Measurements from ENCODE around the gene SKI.

SKI gene

DNA sequence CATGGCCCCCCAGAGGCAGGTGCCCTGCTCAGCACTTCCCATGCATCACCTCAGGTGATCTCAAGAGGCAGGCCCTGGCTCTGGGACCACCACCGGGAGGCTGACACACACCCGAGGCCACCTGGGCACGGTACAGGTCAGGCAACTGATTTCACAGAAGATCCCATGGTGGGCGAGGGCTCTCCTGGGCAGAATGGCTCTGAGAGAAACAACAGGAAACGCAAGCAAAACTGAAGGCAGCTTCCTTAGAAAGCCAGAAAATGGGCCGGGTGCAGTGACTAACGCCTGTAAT lies 11.4 kb upstream of the SKI start:
- Histone ChIP-seq H3K27me3 (ENCODE audit: insufficient read depth, insufficient read length) (peaks cover 3% of the 10 kb centered on the region), H3K36me3 (ENCODE audit: insufficient read depth, insufficient read length, low read length) (no peaks in the 10 kb centered on the region), H3K9ac (ENCODE audit: insufficient read length, low read depth) (no peak overlapping the region), H3K4me1 (ENCODE audit: insufficient read depth, insufficient read length) (peaks cover 15% of the 10 kb centered on the region), H3K4me3 (ENCODE audit: insufficient read length, low read depth) (no peak overlapping the region), H3K9me3 (ENCODE audit: insufficient read depth, low read length) (no peaks in the 10 kb centered on the region)
- TF ChIP-seq SUZ12 (IDR thresholded peaks at IDR 0.05; ENCODE audit: extremely low read depth, insufficient read depth, insufficient read length) (no peak), ZNF274 (IDR thresholded peaks at IDR 0.05; ENCODE audit: low read depth, low read length) (no peak), YY1 (IDR thresholded peaks at IDR 0.05; ENCODE audit: insufficient read depth, insufficient read length) (no peak)
- DNase-seq (ENCODE audit: low read depth, low spot score): no peak

DNA sequence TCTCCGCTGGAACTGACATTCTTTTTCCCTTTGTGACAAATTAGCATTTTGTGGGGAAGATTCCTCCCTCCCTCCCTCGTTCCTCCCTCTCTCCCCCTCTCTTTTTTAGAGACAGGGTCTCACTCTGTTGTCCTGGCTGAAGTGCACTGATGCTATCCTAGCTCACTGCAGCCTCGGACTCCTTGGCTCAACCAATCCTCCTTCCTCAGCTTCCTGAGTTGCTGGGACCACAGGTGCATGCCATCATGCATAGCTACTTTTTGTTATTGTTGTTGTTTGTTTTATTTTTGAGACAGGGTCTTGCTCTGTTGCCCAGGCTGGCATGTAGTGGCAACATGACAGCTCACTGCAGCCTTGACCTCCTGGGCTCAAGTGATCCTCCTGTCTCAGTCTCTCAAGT lies 6.8 kb upstream of the SKI start:
- Histone ChIP-seq H3K27me3 (ENCODE audit: insufficient read depth, insufficient read length) (peaks cover 5% of the 10 kb centered on the region), H3K9ac (ENCODE audit: insufficient read length, low read depth) (no peak overlapping the region), H3K9me3 (ENCODE audit: insufficient read depth, low read length) (no peaks in the 10 kb centered on the region), H3K4me1 (ENCODE audit: insufficient read depth, insufficient read length) (peaks cover under 1% of the 10 kb centered on the region), H3K36me3 (ENCODE audit: insufficient read depth, insufficient read length, low read length) (no peaks in the 10 kb centered on the region), H3K4me3 (ENCODE audit: insufficient read length, low read depth) (no peak overlapping the region)
- DNase-seq (ENCODE audit: low read depth, low spot score): no peak
- TF ChIP-seq ZNF274 (IDR thresholded peaks at IDR 0.05; ENCODE audit: low read depth, low read length) (no peak), SUZ12 (IDR thresholded peaks at IDR 0.05; ENCODE audit: extremely low read depth, insufficient read depth, insufficient read length) (no peak), YY1 (IDR thresholded peaks at IDR 0.05; ENCODE audit: insufficient read depth, insufficient read length) (no peak)

DNA sequence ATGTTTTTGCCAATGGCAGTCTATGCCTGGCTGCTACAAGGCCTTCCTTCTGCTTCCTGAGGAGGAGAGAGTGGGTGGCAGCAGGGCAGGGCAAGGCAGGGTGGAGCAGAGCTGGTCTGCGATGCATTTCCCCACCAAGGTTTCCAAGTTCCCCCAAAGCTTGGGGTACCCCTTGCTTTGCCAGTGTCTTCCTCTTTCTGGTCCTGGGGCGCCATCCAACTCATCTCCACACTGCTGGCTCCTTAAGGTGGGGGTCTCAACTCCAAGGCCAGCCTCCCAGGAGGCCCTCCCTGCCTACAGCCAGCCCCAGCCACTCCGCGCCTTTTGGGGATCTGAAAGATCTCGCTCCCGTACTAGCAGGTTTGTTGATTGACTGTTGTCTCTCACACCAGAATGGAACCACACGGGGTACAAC lies 3.9 kb upstream of the SKI start:
- Histone ChIP-seq H3K9ac (ENCODE audit: insufficient read length, low read depth) (peak overlapping the region; percentile 32), H3K9me3 (ENCODE audit: insufficient read depth, low read length) (no peaks in the 10 kb centered on the region), H3K4me3 (ENCODE audit: insufficient read length, low read depth) (no peak overlapping the region), H3K4me1 (ENCODE audit: insufficient read depth, insufficient read length) (peaks cover 5% of the 10 kb centered on the region), H3K27me3 (ENCODE audit: insufficient read depth, insufficient read length) (peaks cover 8% of the 10 kb centered on the region), H3K36me3 (ENCODE audit: insufficient read depth, insufficient read length, low read length) (peaks cover 4% of the 10 kb centered on the region)
- TF ChIP-seq ZNF274 (IDR thresholded peaks at IDR 0.05; ENCODE audit: low read depth, low read length) (no peak), YY1 (IDR thresholded peaks at IDR 0.05; ENCODE audit: insufficient read depth, insufficient read length) (no peak), SUZ12 (IDR thresholded peaks at IDR 0.05; ENCODE audit: extremely low read depth, insufficient read depth, insufficient read length) (no peak)
- DNase-seq (ENCODE audit: low read depth, low spot score): no peak

DNA sequence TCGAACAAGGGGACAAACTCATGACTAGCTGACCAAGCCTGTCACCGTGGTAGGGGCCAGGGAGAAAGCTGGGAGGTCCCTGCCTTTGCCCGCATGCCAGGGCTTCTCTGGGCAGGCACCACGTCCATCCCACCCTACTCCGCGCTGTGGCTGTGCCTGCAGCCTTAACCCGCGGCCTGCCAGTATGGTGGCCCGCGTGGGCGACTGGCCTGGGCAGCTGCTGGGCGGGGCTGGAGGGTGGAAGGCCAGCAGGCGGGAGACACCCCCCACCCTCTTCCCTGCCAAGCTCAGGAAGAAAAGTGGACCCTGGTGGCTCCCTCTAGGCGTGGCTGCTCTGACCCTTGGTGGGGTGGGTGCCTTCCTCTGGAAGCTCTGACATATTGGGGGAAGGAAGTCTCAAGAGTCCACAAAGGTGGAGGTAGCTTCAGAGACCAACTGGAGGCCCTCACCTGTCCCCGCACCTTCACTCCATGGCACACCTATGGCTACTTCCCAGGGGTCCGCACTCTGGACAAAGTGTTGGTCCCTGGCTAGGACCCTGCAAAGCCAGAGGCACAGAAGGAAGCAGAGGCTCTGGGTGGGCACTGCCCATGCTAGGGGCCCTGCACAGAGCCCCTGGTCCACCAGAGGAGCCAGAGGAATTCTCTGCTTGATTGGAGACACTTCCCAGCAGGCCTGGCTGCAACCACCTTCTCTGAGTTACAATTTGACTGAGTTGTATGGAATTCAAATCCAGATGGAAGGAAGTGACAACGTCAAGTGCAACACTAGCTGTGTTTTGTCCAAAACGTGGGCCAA lies 3.3 kb upstream of the SKI start:
- Histone ChIP-seq H3K4me3 (ENCODE audit: insufficient read length, low read depth) (no peak overlapping the region), H3K4me1 (ENCODE audit: insufficient read depth, insufficient read length) (peaks cover 5% of the 10 kb centered on the region), H3K36me3 (ENCODE audit: insufficient read depth, insufficient read length, low read length) (peaks cover 9% of the 10 kb centered on the region), H3K9me3 (ENCODE audit: insufficient read depth, low read length) (no peaks in the 10 kb centered on the region), H3K9ac (ENCODE audit: insufficient read length, low read depth) (no peak overlapping the region), H3K27me3 (ENCODE audit: insufficient read depth, insufficient read length) (peaks cover 8% of the 10 kb centered on the region)
- DNase-seq (ENCODE audit: low read depth, low spot score): no peak
- TF ChIP-seq ZNF274 (IDR thresholded peaks at IDR 0.05; ENCODE audit: low read depth, low read length) (no peak), SUZ12 (IDR thresholded peaks at IDR 0.05; ENCODE audit: extremely low read depth, insufficient read depth, insufficient read length) (no peak), YY1 (IDR thresholded peaks at IDR 0.05; ENCODE audit: insufficient read depth, insufficient read length) (no peak)

DNA sequence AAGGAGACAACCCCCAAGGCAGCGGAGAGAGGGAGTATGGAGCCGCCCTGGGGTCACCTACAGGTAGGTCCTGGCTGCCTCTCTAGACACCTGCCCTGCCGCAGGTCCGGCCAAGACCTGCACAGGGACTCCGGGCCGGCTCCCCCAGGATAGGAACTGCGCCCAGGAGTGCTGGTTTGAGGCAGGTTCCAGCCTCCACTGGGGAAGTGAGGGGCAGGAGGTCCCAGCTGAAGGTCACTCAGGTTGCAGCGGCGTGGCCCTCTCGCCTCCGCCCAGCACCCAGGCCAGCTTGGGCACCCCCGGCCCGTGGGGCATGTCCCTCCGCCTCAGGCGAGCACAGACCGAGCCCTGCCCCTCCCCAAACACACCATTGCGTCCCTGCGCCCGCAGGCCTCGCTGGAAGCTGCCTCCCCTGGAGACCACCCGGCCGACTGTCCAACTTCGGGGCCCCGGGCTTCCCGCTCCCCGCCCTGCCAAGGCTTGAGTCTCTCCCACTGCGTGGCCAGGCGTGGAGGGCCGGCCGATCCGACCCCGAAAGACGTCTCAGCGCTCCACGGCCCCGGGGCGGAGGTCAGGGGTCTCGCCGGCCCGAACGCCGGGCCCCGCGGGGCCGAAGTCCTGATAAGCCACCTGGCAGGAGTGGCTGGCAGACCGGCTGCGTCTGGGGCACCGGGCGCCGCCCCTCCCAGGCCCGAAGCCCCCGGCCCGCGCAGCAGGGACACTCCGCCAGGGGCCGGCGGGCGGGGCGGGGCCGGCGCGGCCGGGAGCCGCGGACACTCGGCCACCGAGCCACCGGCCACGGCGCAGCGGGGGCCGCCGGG lies 1.4 kb upstream of the SKI start:
- Histone ChIP-seq H3K36me3 (ENCODE audit: insufficient read depth, insufficient read length, low read length) (peaks cover 29% of the 10 kb centered on the region), H3K27me3 (ENCODE audit: insufficient read depth, insufficient read length) (peaks cover 8% of the 10 kb centered on the region), H3K4me1 (ENCODE audit: insufficient read depth, insufficient read length) (peaks cover 11% of the 10 kb centered on the region), H3K9ac (ENCODE audit: insufficient read length, low read depth) (peak overlapping the region; percentile 92), H3K4me3 (ENCODE audit: insufficient read length, low read depth) (peak overlapping the region; percentile 76), H3K9me3 (ENCODE audit: insufficient read depth, low read length) (no peaks in the 10 kb centered on the region)
- no peak for DNase-seq (ENCODE audit: low read depth, low spot score)
- no peak for TF ChIP-seq ZNF274 (IDR thresholded peaks at IDR 0.05; ENCODE audit: low read depth, low read length)
- TF ChIP-seq SUZ12 (IDR thresholded peaks at IDR 0.05; ENCODE audit: extremely low read depth, insufficient read depth, insufficient read length): no peak
- TF ChIP-seq YY1 (IDR thresholded peaks at IDR 0.05; ENCODE audit: insufficient read depth, insufficient read length): no peak

DNA sequence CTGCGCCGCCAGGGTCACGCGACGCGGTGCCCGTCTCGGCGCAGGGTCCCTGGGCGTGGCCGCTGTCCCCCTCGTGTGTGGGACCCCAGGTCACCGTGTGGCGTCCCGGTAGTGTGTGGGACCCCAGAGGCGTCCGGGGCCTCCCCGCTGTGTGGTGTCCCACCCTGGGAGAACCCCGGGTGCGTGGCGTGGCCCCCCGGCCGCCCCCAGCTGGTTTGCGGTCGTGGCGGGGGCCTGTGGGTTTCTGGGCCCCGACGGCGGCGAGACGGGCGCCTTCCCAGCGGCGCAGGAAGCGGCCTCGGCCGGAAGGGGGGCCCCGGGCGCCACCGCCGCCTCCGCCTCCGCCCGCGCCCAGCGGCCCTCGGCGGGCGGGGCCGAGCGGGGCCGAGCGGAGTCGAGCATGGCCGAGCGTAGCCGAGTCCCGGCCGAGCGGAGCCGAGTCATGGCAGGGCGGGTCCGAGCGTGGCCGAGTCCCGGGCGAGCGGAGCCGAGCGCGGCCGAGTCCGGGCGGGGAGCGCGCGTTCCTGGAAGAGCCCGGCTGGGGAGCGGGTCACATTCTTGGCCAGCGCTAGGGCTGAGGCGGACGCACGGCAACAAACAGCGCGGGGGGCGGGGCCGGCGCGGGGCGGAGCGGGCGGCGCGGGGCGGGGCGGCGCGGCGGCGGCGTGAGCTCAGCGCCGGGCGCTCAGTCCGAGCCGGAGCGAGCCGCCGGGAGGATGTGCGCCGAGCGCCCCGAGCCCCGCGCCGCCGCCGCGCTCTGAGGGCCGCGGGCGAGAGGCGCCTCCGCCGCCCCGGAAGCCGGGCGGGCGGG lies 568 bp upstream of the SKI start:
- Histone ChIP-seq H3K4me1 (ENCODE audit: insufficient read depth, insufficient read length) (peaks cover 18% of the 10 kb centered on the region), H3K36me3 (ENCODE audit: insufficient read depth, insufficient read length, low read length) (peaks cover 34% of the 10 kb centered on the region)

More for the DNA sequence above, 568 bp upstream of the SKI start:
- peak; percentile 84 for DNase-seq (ENCODE audit: low read depth, low spot score)
- no peak for TF ChIP-seq ZNF274 (IDR thresholded peaks at IDR 0.05; ENCODE audit: low read depth, low read length)
- TF ChIP-seq SUZ12 (IDR thresholded peaks at IDR 0.05; ENCODE audit: extremely low read depth, insufficient read depth, insufficient read length): no peak
- TF ChIP-seq YY1 (IDR thresholded peaks at IDR 0.05; ENCODE audit: insufficient read depth, insufficient read length): no peak
- H3K9me3 ChIP-seq (ENCODE audit: insufficient read depth, low read length): no peaks in the 10 kb centered on the region
- H3K9ac ChIP-seq (ENCODE audit: insufficient read length, low read depth): peak overlapping the region; percentile 92
- peaks cover 8% of the 10 kb centered on the region for H3K27me3 ChIP-seq (ENCODE audit: insufficient read depth, insufficient read length)
- H3K4me3 ChIP-seq (ENCODE audit: insufficient read length, low read depth): peak overlapping the region; percentile 76
